Testis (tissue), 3 donors: Measurements from ENCODE around the gene GPANK1. TPM values are rescaled to one million over a fixed set of nuclear protein-coding genes. Genes with fewer than 3 reads are reported as not detected.

Experiments
- DNase-seq: peaks from one replicate; pipeline ENCODE4 v3.0.0-alpha.2; 2019
- H3K27ac ChIP-seq, 2 donors: fragments of 200-600 bp; sonication (generic); one replicate each; pipeline ENCODE4 v1.5.1; 2019
- H3K27me3 ChIP-seq: fragments of 200-600 bp; sonication (generic); one replicate; pipeline ENCODE4 v1.5.1; 2019
- H3K36me3 ChIP-seq: fragments of 200-600 bp; sonication (generic); one replicate; pipeline ENCODE4 v1.5.1; 2017; ENCODE audit warnings: low read depth; ENCODE audit errors: missing control alignments
- H3K4me1 ChIP-seq: fragments of 200-600 bp; sonication (generic); one replicate; pipeline ENCODE4 v1.5.1; 2019
- H3K4me3 ChIP-seq, 2 donors: fragments of 200-600 bp; sonication (generic); one replicate each; pipeline ENCODE4 v1.5.1; 2017 to 2019
- H3K9me3 ChIP-seq: fragments of 200-600 bp; sonication (generic); one replicate; pipeline ENCODE4 v1.5.1; 2017
- CTCF ChIP-seq, 3 experiments: fragments of 450-650 bp in 2 of 3; fragments of 200-600 bp in 1 of 3; sonication (generic) in 1 of 3; IDR thresholded peaks; one replicate each; pipeline ENCODE4 v1.5.1; 2016 to 2019; ENCODE audit warnings: antibody characterized with exemption in 3 of 3, mild to moderate bottlenecking in 2 of 3, moderate library complexity in 1 of 3
- POLR2A ChIP-seq: fragments of 450-650 bp; IDR thresholded peaks from one replicate; pipeline ENCODE4 v1.6.1; 2017; ENCODE audit warnings: antibody characterized with exemption, mild to moderate bottlenecking, moderate library complexity
- WGBS, 2 donors: methylation state at CpG; one replicate each; pipeline ENCODE4 v1.1.5; 2018; 5-methylcytosine and 5-hydroxymethylcytosine counted together
- intact Hi-C: fragments of 100-400 bp; cut with DNase I; formaldehyde crosslinking; loops from one replicate; pipeline ENCODE4 v1.15.1; 2023; ENCODE audit warnings: low total_unique reads
- polyA plus RNA-seq: library from polyadenylated mRNA; stranded (reverse); fragments of 350-450 nt; fragmentation: Illumina TruSeq; extraction: RNeasy Lipid Tissue Mini Kit (QIAGEN cat#74804); gene quantifications from one replicate; pipeline ENCODE4 v1.2.3, GENCODE V29; 2014; ENCODE audit warnings: low read depth, low replicate concordance; ENCODE audit not compliant: insufficient read depth
- total RNA-seq, 2 donors: library from RNA; depleted of rRNA; stranded (reverse); fragments of >200 nt; gene quantifications; one replicate each; pipeline ENCODE4 v1.2.3, GENCODE V29; 2016

Gene GPANK1
- total and polyA plus RNA-seq, 3 donors from 2014 or later = 34.5 to 81.3 (median 46.1) TPM

- Histone ChIP-seq H3K36me3 (peaks cover 3% of the 10 kb centered on the region), H3K27ac (no peak overlapping the region), H3K27me3 (no peaks in the 10 kb centered on the region), H3K4me1 (peaks cover 4% of the 10 kb centered on the region), H3K9me3 (no peaks in the 10 kb centered on the region), H3K4me3 (no peak overlapping the region)
- DNase-seq = no peak
- no peak for TF ChIP-seq POLR2A
- no peak for TF ChIP-seq CTCF (IDR thresholded peaks at IDR 0.05)
- intact Hi-C loops = no loop called here
- 85 to 86% methylated on average over 7 of the region's 7 CpGs for WGBS, 2 donors
These were observed 35.8 kb downstream of the GPANK1 start for GRCh38 chr6:31629014-31629413.

- TF ChIP-seq CTCF (IDR thresholded peaks at IDR 0.05) (no peak), POLR2A (no peak)
- Histone ChIP-seq H3K27me3 (no peaks in the 10 kb centered on the region), H3K27ac (no peak overlapping the region), H3K9me3 (no peaks in the 10 kb centered on the region), H3K36me3 (peaks cover 3% of the 10 kb centered on the region), H3K4me1 (peaks cover 3% of the 10 kb centered on the region), H3K4me3 (no peak overlapping the region)
- WGBS, 2 donors = 94 to 100% methylated on average over 3 to 19 of the region's 19 CpGs
- no peak for DNase-seq
- intact Hi-C loops = no loop called here
These were observed 37.0 kb downstream of the GPANK1 start for GRCh38 chr6:31627690-31628287.

GRCh38 chr6:31626952-31627351 lies 37.8 kb downstream of the GPANK1 start:
- Histone ChIP-seq H3K9me3 (no peaks in the 10 kb centered on the region), H3K36me3 (peaks cover 3% of the 10 kb centered on the region), H3K4me3 (no peak overlapping the region), H3K27ac (no peak overlapping the region), H3K4me1 (peaks cover 9% of the 10 kb centered on the region), H3K27me3 (no peaks in the 10 kb centered on the region)
- TF ChIP-seq POLR2A (no peak), CTCF (IDR thresholded peaks at IDR 0.05) (no peak)
- intact Hi-C loops = no loop called here
- DNase-seq = no peak
- WGBS, 2 donors = 86 to 94% methylated on average over 9 to 10 of the region's 10 CpGs

GRCh38 chr6:31624070-31624469 lies 40.7 kb downstream of the GPANK1 start:
- TF ChIP-seq CTCF (IDR thresholded peaks at IDR 0.05) (no peak), POLR2A (no peak)
- WGBS, 2 donors = 87 to 88% methylated on average over 10 of the region's 10 CpGs
- no peak for DNase-seq
- intact Hi-C loops = no loop called here
- Histone ChIP-seq H3K27ac (no peak overlapping the region), H3K4me1 (peaks cover 15% of the 10 kb centered on the region), H3K27me3 (no peaks in the 10 kb centered on the region), H3K4me3 (no peak overlapping the region), H3K9me3 (no peaks in the 10 kb centered on the region), H3K36me3 (no peaks in the 10 kb centered on the region)

- intact Hi-C loops = no loop called here
- DNase-seq = no peak
- Histone ChIP-seq H3K4me3 (no peak overlapping the region), H3K9me3 (no peaks in the 10 kb centered on the region), H3K27me3 (no peaks in the 10 kb centered on the region), H3K27ac (peak overlapping the region in 1 of 2 donors; percentile 91), H3K36me3 (no peaks in the 10 kb centered on the region), H3K4me1 (peaks cover 15% of the 10 kb centered on the region)
- 42 to 51% methylated on average over 10 of the region's 10 CpGs for WGBS, 2 donors
- no peak for TF ChIP-seq POLR2A
- TF ChIP-seq CTCF (IDR thresholded peaks at IDR 0.05) = no peak
These were observed 42.1 kb downstream of the GPANK1 start for GRCh38 chr6:31622684-31623091.
